ENCODE data around the gene HIRA.
"Not testable (repeated sequence)": the region's sequence is repeated elsewhere in the genome, so short reads cannot be mapped to it uniquely, and the experiment has no call there.

The HIRA gene

GRCh38 chr22:19445279-19445982 lies 13.9 kb upstream of the HIRA start:
- H3K27ac ChIP-seq, result not testable (repeated sequence)

GRCh38 chr22:19443544-19444211 lies 12.1 kb upstream of the HIRA start:
- Histone ChIP-seq H3K4me3 (no peak overlapping the region), H3K27ac (no peak overlapping the region)

More at GRCh38 chr22:19445279-19445982, 13.9 kb upstream of the HIRA start:
- not testable (repeated sequence) for H3K4me3 ChIP-seq

- H3K4me3 ChIP-seq, result no peak overlapping the region
- H3K27ac ChIP-seq, result no peak overlapping the region
Measured at GRCh38 chr22:19442166-19442565, 10.6 kb upstream of the HIRA start.

- H3K27ac ChIP-seq, result no peak overlapping the region
- H3K4me3 ChIP-seq, result no peak overlapping the region
Measured at GRCh38 chr22:19440411-19441195, 9.1 kb upstream of the HIRA start.

GRCh38 chr22:19438298-19438697 lies 6.8 kb upstream of the HIRA start:
- Histone ChIP-seq H3K4me3 (no peak overlapping the region), H3K27ac (no peak overlapping the region)

GRCh38 chr22:19436444-19437161 lies 5.1 kb upstream of the HIRA start:
- not testable (repeated sequence) for H3K4me3 ChIP-seq, H3K27ac ChIP-seq

- peak overlapping the region in 1 of 21 experiments; percentile 30 for H3K27ac ChIP-seq
- no peak overlapping the region for H3K4me3 ChIP-seq
Measured at GRCh38 chr22:19434829-19435580, 3.5 kb upstream of the HIRA start.

- H3K27ac ChIP-seq, result peak overlapping the region in 1 of 21 experiments; percentile 30
- no peak overlapping the region for H3K4me3 ChIP-seq
Measured at GRCh38 chr22:19434401-19434800, 2.9 kb upstream of the HIRA start.

- Histone ChIP-seq H3K27ac (peak within 1 kb of the TSS; percentile 83 to 100 (median 97)), H3K4me3 (peak within 1 kb of the TSS; percentile 78 to 97 (median 88))
Measured at GRCh38 chr22:19432133-19432851, 759 bp upstream of the HIRA start, which contains the start of gene MRPL40. TSS of gene MRPL40 (plus strand) at chr22:19432545. CDS start at chr22:19432555, 10 bp downstream.

- Histone ChIP-seq H3K4me3 (peak overlapping the region; percentile 78 to 97 (median 88)), H3K27ac (peak overlapping the region; percentile 57 to 99 (median 83))
Measured at GRCh38 chr22:19430890-19431541, 517 bp downstream of the HIRA start.

- Histone ChIP-seq H3K4me3 (peak overlapping the region; percentile 78 to 97 (median 88)), H3K27ac (peak overlapping the region; percentile 57 to 99 (median 83))
Measured at GRCh38 chr22:19429950-19430889, 1.3 kb downstream of the HIRA start.

GRCh38 chr22:19424186-19424500 lies 7.4 kb downstream of the HIRA start:
- no peak overlapping the region for H3K27ac ChIP-seq
- no peak overlapping the region for H3K4me3 ChIP-seq

GRCh38 chr22:19422440-19423301 lies 8.9 kb downstream of the HIRA start:
- Histone ChIP-seq H3K27ac (peak overlapping the region in 2 of 21 experiments; percentile 17 to 44), H3K4me3 (no peak overlapping the region)

- Histone ChIP-seq H3K27ac (peak overlapping the region in 2 of 21 experiments; percentile 62 to 80), H3K4me3 (no peak overlapping the region)
Measured at GRCh38 chr22:19420321-19420720, 11.2 kb downstream of the HIRA start.

- peak overlapping the region in 5 of 21 experiments; percentile 18 to 80 (median 53) for H3K27ac ChIP-seq
- H3K4me3 ChIP-seq, result no peak overlapping the region
Measured at GRCh38 chr22:19419464-19420178, 11.9 kb downstream of the HIRA start.
